ENCODE measurements around the gene LRRC23.

LRRC23 gene

GRCh38 chr12:6943389-6943721 is 38.7 kb downstream of the LRRC23 start:
- H3K4me2 ChIP-seq (ENCODE audit: low read length): peak overlapping the region; percentile 91
- H3K27me3 ChIP-seq (ENCODE audit: insufficient read depth, low read length): no peaks in the 10 kb centered on the region
- H2AFZ ChIP-seq (ENCODE audit: low read length): peak overlapping the region; percentile 28; the same call in 1 of the 2 replicates
- H3K79me2 ChIP-seq (ENCODE audit: insufficient read depth, low read length): no peaks in the 10 kb centered on the region
- H3K4me1 ChIP-seq (ENCODE audit: insufficient read depth, low read length, severe bottlenecking): peaks cover 48% of the 10 kb centered on the region
- no peaks in the 10 kb centered on the region for H3K36me3 ChIP-seq (ENCODE audit: insufficient read depth, low read length)
- TF ChIP-seq EZH2 (IDR thresholded peaks at IDR 0.05; ENCODE audit: borderline replicate concordance, low read length): no peak
- TF ChIP-seq, protein P1, sequence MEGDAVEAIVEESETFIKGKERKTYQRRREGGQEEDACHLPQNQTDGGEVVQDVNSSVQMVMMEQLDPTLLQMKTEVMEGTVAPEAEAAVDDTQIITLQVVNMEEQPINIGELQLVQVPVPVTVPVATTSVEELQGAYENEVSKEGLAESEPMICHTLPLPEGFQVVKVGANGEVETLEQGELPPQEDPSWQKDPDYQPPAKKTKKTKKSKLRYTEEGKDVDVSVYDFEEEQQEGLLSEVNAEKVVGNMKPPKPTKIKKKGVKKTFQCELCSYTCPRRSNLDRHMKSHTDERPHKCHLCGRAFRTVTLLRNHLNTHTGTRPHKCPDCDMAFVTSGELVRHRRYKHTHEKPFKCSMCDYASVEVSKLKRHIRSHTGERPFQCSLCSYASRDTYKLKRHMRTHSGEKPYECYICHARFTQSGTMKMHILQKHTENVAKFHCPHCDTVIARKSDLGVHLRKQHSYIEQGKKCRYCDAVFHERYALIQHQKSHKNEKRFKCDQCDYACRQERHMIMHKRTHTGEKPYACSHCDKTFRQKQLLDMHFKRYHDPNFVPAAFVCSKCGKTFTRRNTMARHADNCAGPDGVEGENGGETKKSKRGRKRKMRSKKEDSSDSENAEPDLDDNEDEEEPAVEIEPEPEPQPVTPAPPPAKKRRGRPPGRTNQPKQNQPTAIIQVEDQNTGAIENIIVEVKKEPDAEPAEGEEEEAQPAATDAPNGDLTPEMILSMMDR (IDR thresholded peaks at IDR 0.05; ENCODE audit: low read length): no peak
- H3K4me3 ChIP-seq (ENCODE audit: low read depth, low read length, poor library complexity, severe bottlenecking): peak overlapping the region; percentile 71
- no peaks in the 10 kb centered on the region for H3F3A ChIP-seq (ENCODE audit: insufficient read depth, low read length)
- peak overlapping the region; percentile 79 for H3K9ac ChIP-seq (ENCODE audit: low read length)
- no peaks in the 10 kb centered on the region for H3K9me3 ChIP-seq (ENCODE audit: low read length)
- no peaks in the 10 kb centered on the region for H3K9me2 ChIP-seq (ENCODE audit: low read depth, low read length)
- no peaks in the 10 kb centered on the region for H4K20me1 ChIP-seq (ENCODE audit: insufficient read depth, low read length)
- H3K27ac ChIP-seq (ENCODE audit: low read depth, low read length, poor library complexity, severe bottlenecking): peak overlapping the region; percentile 91

GRCh38 chr12:6943722-6944380 is 39.2 kb downstream of the LRRC23 start, which contains the start of the genes C12orf57 and RNU7-1:
Gene C12orf57, plus strand, starts transcription at chr12:6944022. Its CDS starts 100 bp downstream, at chr12:6944122.
Gene RNU7-1, plus strand, starts transcription at chr12:6943816.
- peak within 1 kb of the TSS; percentile 79 for H3K9ac ChIP-seq (ENCODE audit: low read length)
- H2AFZ ChIP-seq (ENCODE audit: low read length): peak within 1 kb of the TSS; percentile 28; the same call in 1 of the 2 replicates
- no peaks in the 10 kb centered on the region for H3K79me2 ChIP-seq (ENCODE audit: insufficient read depth, low read length)
- H3K27ac ChIP-seq (ENCODE audit: low read depth, low read length, poor library complexity, severe bottlenecking): peak within 1 kb of the TSS; percentile 91
- H3K4me1 ChIP-seq (ENCODE audit: insufficient read depth, low read length, severe bottlenecking): peaks cover 43% of the 10 kb centered on the region
- H3K9me3 ChIP-seq (ENCODE audit: low read length): no peaks in the 10 kb centered on the region
- peak within 1 kb of the TSS; percentile 71 for H3K4me3 ChIP-seq (ENCODE audit: low read depth, low read length, poor library complexity, severe bottlenecking)
- H4K20me1 ChIP-seq (ENCODE audit: insufficient read depth, low read length): no peaks in the 10 kb centered on the region
- H3K9me2 ChIP-seq (ENCODE audit: low read depth, low read length): no peaks in the 10 kb centered on the region
- no peaks in the 10 kb centered on the region for H3K36me3 ChIP-seq (ENCODE audit: insufficient read depth, low read length)
- H3F3A ChIP-seq (ENCODE audit: insufficient read depth, low read length): no peaks in the 10 kb centered on the region
- peak within 1 kb of the TSS; percentile 91 for H3K4me2 ChIP-seq (ENCODE audit: low read length)
- TF ChIP-seq EZH2 (IDR thresholded peaks at IDR 0.05; ENCODE audit: borderline replicate concordance, low read length): no peak
- TF ChIP-seq, protein P1 (IDR thresholded peaks at IDR 0.05; ENCODE audit: low read length): no peak
- no peaks in the 10 kb centered on the region for H3K27me3 ChIP-seq (ENCODE audit: insufficient read depth, low read length)

GRCh38 chr12:6944381-6945186 is 40.0 kb downstream of the LRRC23 start:
- Histone ChIP-seq H3K36me3 (ENCODE audit: insufficient read depth, low read length) (no peaks in the 10 kb centered on the region), H3K27me3 (ENCODE audit: insufficient read depth, low read length) (no peaks in the 10 kb centered on the region), H3K4me1 (ENCODE audit: insufficient read depth, low read length, severe bottlenecking) (peaks cover 39% of the 10 kb centered on the region), H3K9ac (ENCODE audit: low read length) (peak overlapping the region; percentile 79), H3K9me2 (ENCODE audit: low read depth, low read length) (no peaks in the 10 kb centered on the region), H3K4me3 (ENCODE audit: low read depth, low read length, poor library complexity, severe bottlenecking) (peak overlapping the region; percentile 71), H3K4me2 (ENCODE audit: low read length) (peak overlapping the region; percentile 91), H3F3A (ENCODE audit: insufficient read depth, low read length) (no peaks in the 10 kb centered on the region), H3K79me2 (ENCODE audit: insufficient read depth, low read length) (no peaks in the 10 kb centered on the region), H3K27ac (ENCODE audit: low read depth, low read length, poor library complexity, severe bottlenecking) (peak overlapping the region; percentile 91), H2AFZ (ENCODE audit: low read length) (no peak overlapping the region), H3K9me3 (ENCODE audit: low read length) (no peaks in the 10 kb centered on the region), H4K20me1 (ENCODE audit: insufficient read depth, low read length) (no peaks in the 10 kb centered on the region)
- no peak for TF ChIP-seq EZH2 (IDR thresholded peaks at IDR 0.05; ENCODE audit: borderline replicate concordance, low read length)
- TF ChIP-seq, protein P1 (IDR thresholded peaks at IDR 0.05; ENCODE audit: low read length): peak; percentile 97
